Jurkat, Clone E6-1 (cell line): ENCODE results near the gene FASLG. TPM values are rescaled to one million over a fixed set of nuclear protein-coding genes. Genes with fewer than 3 reads are reported as not detected.
"Not testable (repeated sequence)": the region's sequence is repeated elsewhere in the genome, so short reads cannot be mapped to it uniquely, and the experiment has no call there.

Experiments used
- DNase-seq: peaks from one replicate; pipeline ENCODE4 v3.0.0-alpha.2; 2011; ENCODE audit warnings: low read depth, low spot score
- H3K4me3 ChIP-seq: 2 replicates; pipeline ENCODE4 v1.5.1; 2011; ENCODE audit warnings: mild to moderate bottlenecking, low read length, control low read depth, moderate library complexity
- polyA plus RNA-seq: library from polyadenylated mRNA; unstranded; fragments of >200 nt; gene quantifications from one replicate; pipeline ENCODE4 v1.2.1, GENCODE V29; 2012; ENCODE audit warnings: missing spikeins; ENCODE audit not compliant: insufficient read length, insufficient read depth

The FASLG gene
- polyA plus RNA-seq: not detected

GRCh38 chr1:172658871-172659453 is at the start of gene FASLG:
Gene FASLG (plus strand): TSS chr1:172659103. CDS start chr1:172659202, 99 bp downstream.
- DNase-seq: no peak

GRCh38 chr1:172609528-172609927 is 49.4 kb upstream of the FASLG start:
- peak; percentile 48 for DNase-seq
- no peak overlapping the region for H3K4me3 ChIP-seq

More at GRCh38 chr1:172658871-172659453, at the start of gene FASLG:
- no peak within 1 kb of the TSS for H3K4me3 ChIP-seq

GRCh38 chr1:172612478-172612877 is 46.4 kb upstream of the FASLG start:
- DNase-seq: no peak
- no peak overlapping the region for H3K4me3 ChIP-seq

GRCh38 chr1:172613294-172613693 is 45.6 kb upstream of the FASLG start:
- no peak overlapping the region for H3K4me3 ChIP-seq
- DNase-seq: no peak

- H3K4me3 ChIP-seq: no peak overlapping the region
- DNase-seq: no peak
Measured at GRCh38 chr1:172616195-172616594, 42.7 kb upstream of the FASLG start.

- H3K4me3 ChIP-seq: no peak overlapping the region
- DNase-seq: no peak
Measured at GRCh38 chr1:172616636-172617035, 42.3 kb upstream of the FASLG start.

GRCh38 chr1:172620603-172621002 is 38.3 kb upstream of the FASLG start:
- H3K4me3 ChIP-seq, DNase-seq: not testable (repeated sequence)

- DNase-seq: no peak
- no peak overlapping the region for H3K4me3 ChIP-seq
Measured at GRCh38 chr1:172622541-172622940, 36.4 kb upstream of the FASLG start.

- DNase-seq: no peak
- no peak overlapping the region for H3K4me3 ChIP-seq
Measured at GRCh38 chr1:172623748-172624147, 35.2 kb upstream of the FASLG start.

- DNase-seq: no peak
- H3K4me3 ChIP-seq: no peak overlapping the region
Measured at GRCh38 chr1:172626845-172627244, 32.1 kb upstream of the FASLG start.

- H3K4me3 ChIP-seq: no peak overlapping the region
- peak; percentile 80 for DNase-seq
Measured at GRCh38 chr1:172627702-172628101, 31.2 kb upstream of the FASLG start.

GRCh38 chr1:172628401-172628800 is 30.5 kb upstream of the FASLG start:
- no peak overlapping the region for H3K4me3 ChIP-seq
- no peak for DNase-seq

GRCh38 chr1:172629170-172629569 is 29.7 kb upstream of the FASLG start:
- no peak overlapping the region for H3K4me3 ChIP-seq
- DNase-seq: no peak

- no peak overlapping the region for H3K4me3 ChIP-seq
Measured at GRCh38 chr1:172629638-172630037, 29.3 kb upstream of the FASLG start.

GRCh38 chr1:172630056-172630818 is 28.7 kb upstream of the FASLG start:
- DNase-seq: no peak
- no peak overlapping the region for H3K4me3 ChIP-seq

More at GRCh38 chr1:172629638-172630037, 29.3 kb upstream of the FASLG start:
- no peak for DNase-seq

- no peak overlapping the region for H3K4me3 ChIP-seq
- no peak for DNase-seq
Measured at GRCh38 chr1:172630868-172631267, 28.0 kb upstream of the FASLG start.

GRCh38 chr1:172637522-172637921 is 21.4 kb upstream of the FASLG start:
- DNase-seq: no peak
- no peak overlapping the region for H3K4me3 ChIP-seq

GRCh38 chr1:172638249-172638648 is 20.7 kb upstream of the FASLG start:
- no peak overlapping the region for H3K4me3 ChIP-seq
- no peak for DNase-seq

- peak; percentile 86 for DNase-seq
- peak overlapping the region; percentile 2; the same call in 1 of the 2 replicates for H3K4me3 ChIP-seq
Measured at GRCh38 chr1:172638885-172639831, 19.7 kb upstream of the FASLG start.

GRCh38 chr1:172640111-172640510 is 18.8 kb upstream of the FASLG start:
- DNase-seq: no peak
- H3K4me3 ChIP-seq: no peak overlapping the region
